GOT3 (cell line): Measurements from ENCODE around the gene EEF1AKMT2.
"Not testable (repeated sequence)": the region's sequence is repeated elsewhere in the genome, so short reads cannot be mapped to it uniquely, and the experiment has no call there.

ENCODE experiments used
- DNase-seq: peaks from one replicate; lab custom pipeline; 2025; ENCODE audit warnings: mixed read lengths; lab: John Stamatoyannopoulos, UW

Gene EEF1AKMT2

DNA sequence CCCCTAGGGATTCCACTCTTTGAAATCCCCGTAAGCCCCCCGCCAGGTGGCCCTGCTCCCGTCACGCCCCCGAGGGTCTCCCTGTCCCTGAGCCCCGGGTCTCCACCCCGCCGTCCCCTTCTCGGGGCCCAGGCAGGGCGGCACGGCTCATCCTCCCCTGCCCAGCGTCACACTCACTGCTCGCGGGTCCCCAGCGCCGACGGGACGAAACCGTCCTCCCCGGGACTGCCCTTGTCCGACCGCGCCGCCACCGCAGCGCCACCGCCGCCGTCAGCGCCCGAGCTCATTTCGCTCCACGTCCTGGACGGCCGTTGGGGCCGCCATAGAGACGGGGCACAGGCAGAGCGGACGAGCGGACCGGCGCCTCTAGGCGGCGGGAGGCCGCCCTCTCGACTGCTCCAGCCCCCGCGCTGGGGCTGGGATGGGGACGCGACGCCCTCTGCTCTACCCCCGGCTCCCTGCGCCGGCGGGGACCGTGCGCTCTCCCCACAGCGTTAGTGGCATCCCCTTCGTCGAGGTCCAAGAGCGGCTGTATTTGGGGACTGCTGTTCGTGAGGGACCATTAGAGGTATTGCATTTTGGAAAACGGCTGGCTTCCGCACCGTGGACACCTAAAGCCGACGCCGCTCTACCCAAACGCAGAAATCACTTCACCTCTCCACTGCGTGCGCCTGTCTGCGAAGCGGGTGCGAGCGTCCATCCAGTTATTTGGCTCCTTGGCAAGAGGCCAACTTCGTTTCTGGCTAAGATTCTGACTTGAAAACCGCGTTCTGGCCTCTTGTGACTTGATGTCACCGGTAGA, at the start of gene EEF1AKMT2:
EEF1AKMT2 (minus strand) TSS at position 341 of the 802 bp plus-strand sequence; CDS start at position 287, 54 bp downstream.
- peak; percentile 57 for DNase-seq

DNA sequence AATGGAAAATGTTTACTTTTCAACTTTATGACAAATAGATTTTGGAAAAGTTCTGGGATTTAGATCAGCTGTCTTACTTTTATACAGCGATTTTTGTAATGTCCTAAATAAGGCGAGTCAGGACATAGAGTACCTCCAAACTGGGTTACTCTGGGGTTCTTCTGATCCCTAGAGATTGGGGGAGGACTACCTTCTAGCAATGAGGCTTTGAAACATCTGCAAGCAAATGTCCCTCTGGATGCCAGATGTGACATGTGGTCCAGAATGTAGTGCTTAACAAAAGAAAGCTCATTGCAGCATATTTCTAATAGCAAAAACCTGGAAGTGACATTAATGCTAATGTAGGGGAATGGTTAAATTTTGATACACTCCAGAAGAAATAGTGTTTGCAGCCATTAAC, 46.0 kb upstream of the EEF1AKMT2 start:
- no peak for DNase-seq

DNA sequence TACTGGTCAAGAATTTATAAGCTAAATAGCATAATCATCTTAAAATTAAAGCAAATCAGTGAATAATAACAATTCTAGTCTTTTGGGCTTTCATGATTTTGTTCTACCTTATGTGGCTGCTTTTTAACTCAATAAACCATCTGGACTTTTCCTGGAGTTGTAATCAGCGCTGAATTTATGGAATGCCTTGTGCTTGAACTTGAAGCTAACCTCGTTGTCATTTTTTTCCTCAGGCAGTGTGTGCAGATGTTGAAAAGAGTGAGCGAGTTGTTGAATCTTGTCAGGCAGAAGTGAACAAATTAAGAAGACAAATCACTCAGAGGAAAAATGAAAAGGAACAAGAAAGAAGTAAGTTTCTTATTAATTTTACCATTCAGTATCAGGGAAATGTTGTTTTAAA, 39.4 kb upstream of the EEF1AKMT2 start:
- DNase-seq: no peak

DNA sequence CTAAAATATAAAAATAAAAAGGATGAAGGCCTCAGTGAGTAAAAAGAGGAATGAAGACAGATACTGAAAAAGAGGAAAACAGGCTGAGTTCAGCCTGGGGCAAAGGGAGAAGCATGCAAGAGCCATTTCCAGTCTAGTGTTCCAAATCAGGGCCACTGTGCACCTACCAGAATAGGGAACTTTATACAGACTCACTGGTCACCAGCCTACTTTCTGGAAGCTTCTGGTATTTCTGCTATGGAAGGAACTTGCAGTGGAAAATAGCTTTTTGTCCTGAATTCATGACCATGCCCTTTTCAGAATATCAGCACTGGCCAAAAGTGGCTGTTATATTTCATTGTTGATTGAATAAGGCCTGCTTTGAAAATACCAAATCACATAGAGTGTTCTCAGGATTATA, 38.8 kb upstream of the EEF1AKMT2 start:
- DNase-seq: no peak

DNA sequence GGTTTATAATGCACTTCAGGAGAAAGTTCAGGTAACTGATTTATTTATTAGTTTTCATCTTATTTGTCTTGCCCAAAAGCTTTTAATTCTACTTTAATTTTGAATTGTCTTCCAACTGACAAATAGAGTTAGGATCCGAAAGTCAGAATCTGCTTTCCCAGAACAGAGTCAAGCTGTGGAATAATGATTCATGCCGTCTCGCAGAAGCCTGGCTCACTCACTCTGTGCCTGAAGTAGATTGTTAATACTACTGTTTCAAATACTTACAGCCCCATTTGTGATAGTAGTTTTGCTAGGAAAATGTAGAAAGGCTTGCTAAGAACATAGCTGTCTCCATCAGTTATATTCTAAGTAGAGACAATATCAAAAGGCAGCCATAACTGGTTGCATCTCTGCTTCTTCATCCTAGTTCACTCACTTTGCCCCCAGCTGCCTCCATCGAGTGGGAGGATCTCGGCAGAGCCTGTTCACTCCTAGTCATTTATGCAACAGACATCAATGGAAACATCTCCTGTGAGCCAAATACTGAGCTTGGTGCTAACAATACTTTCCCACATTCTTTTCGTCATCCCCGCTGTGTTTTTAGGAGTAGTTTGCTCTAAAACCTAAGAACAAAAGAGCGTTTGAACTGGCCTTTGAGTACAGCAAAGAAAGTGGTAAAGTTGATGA, 37.9 kb upstream of the EEF1AKMT2 start:
- DNase-seq: no peak

DNA sequence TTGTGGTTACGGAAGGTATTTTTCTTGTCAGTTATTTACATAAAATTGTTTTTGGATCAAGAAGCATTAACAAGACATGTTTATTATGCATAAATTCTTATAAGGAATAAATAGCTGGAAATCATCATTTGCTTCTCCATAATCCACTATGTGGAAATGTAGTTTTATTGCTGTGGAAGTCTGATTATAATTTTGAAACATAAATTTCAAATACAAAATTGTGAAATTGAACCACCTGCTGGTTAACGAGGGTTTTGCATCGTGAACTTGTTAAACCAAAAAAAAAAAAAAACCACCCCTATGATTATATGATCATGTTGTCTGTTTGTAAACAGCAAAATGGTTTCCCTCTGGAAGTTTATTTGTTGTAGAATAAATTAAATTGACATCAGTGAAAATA, 35.8 kb upstream of the EEF1AKMT2 start:
- DNase-seq: no peak

DNA sequence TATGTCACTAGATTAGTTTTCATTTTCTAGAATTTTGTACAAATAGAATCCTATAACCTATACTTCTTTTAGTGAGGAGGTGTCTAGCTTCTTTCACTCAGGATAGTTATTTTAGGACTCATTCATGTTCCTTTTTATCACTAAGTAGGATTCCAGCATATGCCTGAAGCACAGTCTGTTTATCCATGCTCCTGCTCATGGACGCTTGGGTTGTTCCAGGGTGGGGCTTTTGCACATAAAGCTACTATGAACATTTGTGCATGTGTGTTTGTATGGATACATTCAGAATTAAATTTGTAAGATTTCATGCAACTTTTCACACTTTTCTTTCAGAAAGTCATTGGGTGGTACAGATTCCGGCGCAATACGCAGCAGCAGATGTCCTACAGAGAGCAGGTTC, 34.6 kb upstream of the EEF1AKMT2 start:
- DNase-seq: no peak

DNA sequence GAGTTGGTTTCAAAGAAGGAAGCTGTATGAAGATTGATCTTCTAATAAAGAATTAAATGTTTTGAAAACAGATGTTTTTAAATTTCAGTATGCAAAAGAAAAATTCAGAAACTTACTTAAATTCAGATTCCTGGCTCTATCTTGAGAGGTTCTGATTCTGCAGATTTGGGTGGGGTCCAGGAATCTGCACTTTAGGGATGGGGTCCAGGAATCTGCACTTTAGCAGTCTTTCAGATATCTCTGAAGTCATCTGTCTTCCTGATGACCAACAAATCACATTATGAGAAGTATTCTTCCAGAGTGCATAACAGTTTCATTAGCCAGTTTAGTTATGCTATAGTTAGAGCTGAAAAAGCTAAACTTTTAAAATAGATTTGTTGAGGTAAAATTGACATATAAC, 34.0 kb upstream of the EEF1AKMT2 start:
- no peak for DNase-seq

DNA sequence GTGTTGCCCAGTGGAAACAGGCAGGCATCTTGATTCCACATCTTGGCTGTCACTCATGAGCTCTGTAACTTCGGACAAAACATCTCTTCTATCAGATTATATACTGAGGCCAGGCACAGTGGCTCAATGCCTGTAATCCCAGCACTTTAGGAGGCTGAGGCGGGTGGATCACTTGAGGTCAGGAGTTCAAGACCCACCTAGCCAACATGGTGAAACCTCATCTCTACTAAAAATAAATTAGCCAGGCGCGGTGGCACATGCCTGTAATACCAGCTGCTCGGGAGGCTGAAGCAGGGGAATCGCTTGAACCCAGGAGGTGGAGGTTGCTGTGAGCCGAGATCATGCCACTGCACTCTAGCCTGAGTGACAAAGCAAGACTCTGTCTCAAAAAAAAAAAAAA, 33.2 kb upstream of the EEF1AKMT2 start:
- DNase-seq: not testable (repeated sequence)

DNA sequence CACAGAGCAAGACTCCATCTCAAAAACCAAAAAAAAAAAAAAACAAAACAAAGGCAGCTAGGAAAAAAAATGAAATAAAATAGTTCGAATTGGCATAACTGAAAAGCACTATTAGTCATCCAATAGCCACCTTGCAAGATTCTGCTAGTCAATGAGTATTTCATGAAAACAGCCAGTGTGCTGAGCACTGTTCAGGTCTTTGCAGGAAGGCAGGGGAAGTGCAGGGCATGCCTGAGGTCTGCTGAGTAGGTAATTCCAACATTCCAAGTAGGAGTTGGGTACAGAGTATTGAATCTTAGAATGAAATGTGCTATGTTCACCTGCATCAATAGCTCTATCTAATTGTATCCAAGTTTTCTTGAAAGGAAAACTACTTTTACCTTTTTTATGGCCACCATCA, 32.8 kb upstream of the EEF1AKMT2 start:
- DNase-seq: no peak

DNA sequence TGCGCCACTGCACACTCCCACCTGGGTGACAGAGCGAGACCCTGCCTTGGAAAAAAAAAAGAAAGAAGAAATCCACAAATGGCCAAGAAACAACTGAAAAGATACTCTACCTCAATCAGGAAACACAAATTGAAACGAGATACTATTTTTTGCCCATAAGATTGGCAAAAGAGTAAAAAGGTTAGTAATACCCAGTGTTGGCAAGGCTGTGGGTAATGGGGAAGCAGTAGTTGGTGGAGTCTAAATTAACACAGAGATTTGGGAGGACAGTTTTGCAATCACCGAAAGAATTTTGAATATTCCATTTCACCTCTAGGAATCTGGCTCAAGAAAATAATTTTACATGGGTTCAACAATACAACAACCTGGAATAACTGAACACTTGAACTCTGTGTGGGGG, 29.8 kb upstream of the EEF1AKMT2 start:
- no peak for DNase-seq

DNA sequence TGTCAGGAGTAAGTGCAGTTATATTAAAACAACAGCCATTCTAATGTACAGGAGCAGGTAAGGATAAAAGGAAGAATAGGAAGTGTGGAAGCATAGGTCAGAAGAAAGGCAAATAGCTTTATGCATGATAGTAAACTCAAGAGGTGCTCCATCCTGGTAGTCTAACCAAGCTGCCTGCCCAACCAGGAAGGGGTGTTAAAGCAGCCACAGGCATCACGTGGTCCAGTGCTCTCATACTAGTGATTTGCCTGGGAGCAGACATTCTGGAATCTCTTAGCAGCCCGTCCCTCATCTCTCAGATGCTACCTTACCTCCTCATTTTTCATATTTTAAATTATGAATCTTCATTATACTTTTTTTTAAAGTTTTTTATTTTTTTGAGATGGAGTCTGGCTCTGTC, 28.4 kb upstream of the EEF1AKMT2 start:
- DNase-seq: no peak

DNA sequence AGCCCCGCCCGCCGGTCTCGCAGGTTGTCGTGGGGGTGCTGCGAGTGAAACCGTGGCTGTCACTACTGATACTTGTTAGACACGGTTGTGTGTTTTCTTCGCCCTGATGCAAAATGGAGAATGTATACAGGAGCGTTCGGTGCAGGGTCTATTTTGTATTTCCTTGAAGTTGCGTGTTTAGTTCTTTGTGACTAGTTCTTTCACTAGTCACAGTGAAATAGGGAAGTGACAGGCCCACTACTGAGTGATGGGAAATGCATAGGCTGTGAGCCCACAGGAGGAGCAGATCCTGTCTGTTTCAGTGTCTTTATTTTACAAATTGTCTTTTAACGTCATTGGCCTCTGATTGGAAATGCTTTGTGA, 10.6 kb upstream of the EEF1AKMT2 start:
- DNase-seq: no peak

DNA sequence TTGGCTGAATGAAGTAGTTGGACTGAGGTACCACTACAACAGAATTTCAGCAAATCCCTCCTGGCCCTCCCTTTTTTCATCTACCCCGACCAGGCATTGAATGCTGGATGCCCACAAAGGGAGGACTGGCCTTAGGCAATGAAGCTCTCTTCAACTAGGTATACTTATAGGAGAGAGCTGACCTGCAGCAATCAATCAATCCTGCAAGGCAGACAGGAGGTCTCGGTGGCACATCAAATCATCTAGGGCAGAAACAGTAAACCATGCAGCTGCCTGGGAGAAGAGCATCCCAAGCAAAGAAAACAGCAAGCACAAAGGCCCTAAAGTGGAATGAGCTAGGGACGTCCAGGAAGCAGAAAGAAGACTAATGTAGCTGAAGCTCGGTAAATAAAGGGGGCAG, 7.5 kb upstream of the EEF1AKMT2 start:
- DNase-seq: no peak

DNA sequence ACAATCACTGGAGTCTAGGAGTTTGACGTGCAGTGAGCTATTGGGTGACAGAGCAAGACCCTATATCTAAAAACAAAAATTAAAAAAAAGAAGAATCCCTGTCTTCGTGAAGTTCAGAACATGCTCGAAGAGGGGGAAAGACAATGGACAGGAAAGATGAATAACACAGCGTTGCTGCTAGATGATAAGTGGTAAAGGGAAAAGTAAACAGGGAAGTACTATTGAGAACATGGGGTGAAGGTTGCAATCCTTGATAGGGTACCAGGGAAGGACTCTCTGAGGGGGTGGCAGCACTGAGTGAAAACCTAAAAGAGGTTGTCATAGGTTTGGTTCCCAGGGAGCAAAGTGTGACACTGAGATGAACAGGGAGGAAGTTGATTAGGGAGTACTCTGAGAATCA, 7.1 kb upstream of the EEF1AKMT2 start:
- DNase-seq: no peak

DNA sequence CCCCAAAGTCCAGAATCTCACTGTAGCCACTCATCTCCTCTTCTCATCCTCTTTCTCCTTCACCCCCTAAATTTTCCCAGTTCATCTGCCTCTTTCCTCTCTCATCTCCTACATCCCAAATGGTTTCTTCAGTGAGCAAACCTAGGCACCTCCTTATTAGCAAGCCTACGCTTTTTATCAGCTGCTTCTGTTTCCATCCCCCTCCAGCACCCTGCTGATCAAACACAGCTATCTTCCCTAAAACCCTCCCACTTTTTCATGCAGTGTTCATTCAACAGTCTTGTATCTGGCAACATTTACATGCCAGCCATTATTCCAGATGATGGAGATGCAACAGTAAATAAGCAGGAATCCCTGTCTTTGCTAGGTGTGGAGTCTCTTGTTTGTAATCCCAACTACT, 6.7 kb upstream of the EEF1AKMT2 start:
- no peak for DNase-seq

DNA sequence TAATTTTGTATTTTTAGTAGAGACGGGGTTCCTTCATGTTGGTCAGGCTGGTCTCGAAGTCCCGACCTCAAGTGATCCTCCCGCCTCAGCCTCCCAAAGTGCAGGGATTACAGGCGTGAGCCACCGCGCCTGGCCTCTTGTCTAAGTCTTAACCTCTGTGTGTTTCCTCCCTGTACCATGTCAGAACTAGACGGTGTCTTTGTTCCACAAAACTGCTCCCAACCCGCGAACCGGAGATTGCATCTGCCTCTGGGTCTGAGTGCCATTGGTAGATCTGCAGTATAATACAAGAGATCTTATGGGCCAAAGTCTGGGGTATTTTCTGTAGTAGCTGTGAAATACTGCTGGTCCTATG, 1.3 kb upstream of the EEF1AKMT2 start:
- DNase-seq: no peak

DNA sequence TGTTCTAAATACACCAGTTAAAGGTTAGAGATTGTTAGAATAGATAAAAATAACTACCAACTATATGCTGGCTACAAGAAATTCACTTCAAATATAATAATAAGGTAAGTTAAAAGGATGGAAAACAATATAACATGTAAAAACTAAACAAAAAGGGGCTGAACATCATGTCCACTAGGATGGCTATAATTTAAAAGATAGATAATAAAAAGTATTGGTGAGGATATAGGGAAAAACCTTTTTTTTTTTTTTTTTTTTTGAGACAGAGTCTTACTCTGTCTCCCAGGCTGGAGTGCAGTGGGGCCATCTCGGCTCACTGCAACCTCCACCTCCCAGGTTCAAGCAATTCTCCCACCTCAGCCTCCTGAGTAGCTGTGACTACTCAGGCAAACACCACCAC, 8.8 kb downstream of the EEF1AKMT2 start:
- not testable (repeated sequence) for DNase-seq

DNA sequence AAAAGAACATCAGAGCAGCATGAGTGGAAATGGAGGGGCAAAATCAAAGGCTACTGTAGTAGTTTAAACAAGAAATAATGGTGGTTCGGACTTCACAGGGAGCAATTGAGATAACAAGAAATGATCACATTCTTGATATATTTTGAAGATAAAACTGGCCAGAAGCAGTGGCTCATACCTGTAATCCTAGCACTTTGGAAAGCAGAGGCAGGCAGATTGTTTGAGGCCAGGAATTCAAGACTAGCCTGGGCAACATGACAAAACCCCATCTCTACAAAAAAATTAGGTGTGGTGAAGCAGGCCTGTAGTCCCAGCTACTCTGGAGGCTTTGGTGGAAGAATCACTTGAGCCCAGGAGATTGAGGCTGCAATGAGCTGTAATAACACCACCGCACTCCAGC, 22.9 kb downstream of the EEF1AKMT2 start:
- no peak for DNase-seq

DNA sequence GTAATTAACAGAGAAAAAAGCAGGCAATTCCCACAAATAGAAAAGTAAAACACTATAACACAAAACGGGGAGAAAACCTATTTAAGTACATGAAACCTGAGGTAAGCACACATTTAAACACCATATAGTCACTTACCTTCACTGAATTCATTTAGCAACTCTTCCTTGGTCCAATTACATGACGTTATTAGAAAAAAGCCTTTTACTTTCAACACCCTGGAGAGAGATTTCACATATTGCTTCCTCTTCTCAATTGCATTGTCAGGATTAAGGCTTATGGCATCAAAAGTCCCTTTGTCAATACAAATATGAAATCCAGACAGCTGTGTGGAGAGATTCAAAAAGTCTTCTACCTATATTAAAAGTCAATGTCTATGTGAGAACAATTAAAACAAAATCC, 26.4 kb downstream of the EEF1AKMT2 start:
- no peak for DNase-seq

DNA sequence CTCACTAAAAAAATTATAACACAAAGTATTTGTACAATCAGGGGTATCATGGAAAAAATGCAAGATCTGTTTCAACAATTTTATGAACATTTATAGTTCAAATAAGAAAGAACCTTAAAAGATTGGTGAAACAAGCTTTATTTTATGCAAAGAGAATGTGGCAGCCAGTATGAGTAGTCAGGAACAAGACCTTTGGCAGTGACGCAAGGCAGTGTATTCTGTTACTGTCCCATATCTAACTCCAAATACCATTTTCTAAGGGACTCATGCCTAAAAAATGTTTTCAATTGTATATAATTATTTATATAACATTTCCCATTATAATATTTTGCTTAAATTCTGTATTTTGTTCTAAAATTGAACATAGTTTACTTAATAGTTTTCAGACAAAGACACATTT, 28.4 kb downstream of the EEF1AKMT2 start:
- no peak for DNase-seq

DNA sequence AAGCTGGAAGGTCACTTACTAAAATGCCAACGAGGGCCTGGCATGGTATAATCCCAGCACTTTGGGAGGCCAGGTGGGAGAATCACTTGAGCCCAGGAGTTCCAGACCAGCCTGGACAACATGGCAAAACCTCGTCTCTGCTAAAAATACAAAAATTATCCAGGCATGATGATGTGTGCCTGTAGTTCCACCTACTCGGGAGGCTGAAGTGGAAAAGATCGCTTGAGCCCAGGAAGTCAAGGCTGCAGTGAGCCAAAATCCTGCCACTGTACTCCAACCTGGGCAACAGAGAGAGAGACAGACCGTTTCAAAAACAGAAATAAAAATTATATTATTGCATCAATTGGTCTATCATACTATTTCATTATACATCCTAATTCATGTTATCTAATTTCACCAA, 29.4 kb downstream of the EEF1AKMT2 start:
- DNase-seq: no peak

DNA sequence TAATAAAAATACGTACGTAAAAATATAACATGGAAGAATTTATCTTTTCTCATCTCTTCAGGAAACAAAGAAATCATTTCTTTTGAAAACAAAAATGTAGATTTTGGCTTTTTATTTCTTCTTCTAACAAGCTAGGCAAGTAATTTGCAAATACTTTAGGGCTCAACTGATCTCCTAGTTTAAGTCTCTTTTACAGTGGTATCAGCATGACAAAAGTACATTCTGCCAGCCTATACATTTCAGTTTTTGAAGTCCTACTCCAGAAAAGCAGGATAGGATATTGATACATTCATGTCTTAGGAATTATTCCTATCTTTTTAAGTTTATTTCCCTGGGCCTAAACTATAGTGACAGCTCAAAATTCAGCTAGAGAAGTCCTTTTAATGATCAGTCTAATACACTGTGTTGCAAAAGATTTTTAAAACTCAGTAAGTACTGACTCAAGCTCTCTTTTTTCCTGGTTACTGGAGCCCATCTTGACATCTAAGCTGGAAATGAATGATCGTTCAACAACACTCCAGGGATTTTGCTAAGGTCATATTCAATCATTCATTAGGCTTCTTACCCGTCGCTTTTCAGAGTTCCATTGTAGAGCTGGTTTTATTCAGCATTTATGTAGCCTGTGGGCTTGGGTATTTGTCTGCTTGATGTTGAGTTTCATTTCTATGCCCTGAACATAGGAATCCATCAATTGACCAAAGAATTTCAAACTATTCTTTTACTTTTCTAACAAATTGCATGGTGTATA, 35.4 kb downstream of the EEF1AKMT2 start:
- no peak for DNase-seq
